Ovary (tissue), 9 donors: ENCODE results near the gene MRPS18B. TPM values are rescaled to one million over a fixed set of nuclear protein-coding genes. Genes with fewer than 3 reads are reported as not detected.

Experiments
- DNase-seq, 5 donors: peaks; one replicate each; pipeline ENCODE4 v3.0.0-alpha.2; 2019 to 2020
- H3K27ac ChIP-seq, 2 donors: fragments of 200-600 bp; one replicate each; pipeline versions ENCODE4 v1.5.1 to v1.8.0; 2019 to 2022
- H3K27me3 ChIP-seq: fragments of 200-600 bp; one replicate; pipeline ENCODE4 v1.8.0; 2022
- H3K36me3 ChIP-seq: fragments of 200-600 bp; sonication (generic); one replicate; pipeline ENCODE4 v1.5.1; 2019
- H3K4me1 ChIP-seq: one replicate; pipeline ENCODE4 v1.8.1; 2013; ENCODE audit warnings: mild to moderate bottlenecking, moderate library complexity; ENCODE audit not compliant: insufficient read depth
- H3K4me3 ChIP-seq: fragments of 200-600 bp; sonication (generic); one replicate; pipeline ENCODE4 v1.5.1; 2017
- H3K9me3 ChIP-seq, 2 donors: fragments of 200-600 bp in 1 of 2; sonication (generic) in 1 of 2; one replicate each; pipeline versions ENCODE4 v1.5.1 to v1.8.1; 2013 to 2019; ENCODE audit warnings: mild to moderate bottlenecking in 1 of 2, moderate library complexity in 1 of 2
- CTCF ChIP-seq, 3 donors: fragments of 450-650 bp in 2 of 3; fragments of 200-600 bp in 1 of 3; IDR thresholded peaks; one replicate each; pipeline versions ENCODE4 v1.5.1 to v1.8.0; 2016 to 2022; ENCODE audit warnings: antibody characterized with exemption in 3 of 3, mild to moderate bottlenecking in 1 of 3
- EP300 ChIP-seq: sonication (generic); formaldehyde crosslinking; IDR thresholded peaks from one replicate; pipeline ENCODE4 v1.6.1; 2017; ENCODE audit warnings: antibody characterized with exemption
- POLR2A ChIP-seq: fragments of 450-650 bp; IDR thresholded peaks from one replicate; pipeline ENCODE4 v1.6.1; 2017; ENCODE audit warnings: antibody characterized with exemption, mild to moderate bottlenecking, moderate library complexity
- WGBS, 3 donors: extraction: QIAGEN DNeasy Blood & Tissue Kit in 1 of 3; methylation state at CpG; one replicate each; pipeline versions ENCODE4 v1.1.5 to v1.1.7; 2013 to 2017; 5-methylcytosine and 5-hydroxymethylcytosine counted together
- intact Hi-C, 4 donors: fragments of 100-400 bp; cut with DNase I; formaldehyde crosslinking; loops; one replicate each; pipeline versions ENCODE4 v1.11.0 to v1.15.1; 2022 to 2023
- polyA plus RNA-seq, 2 donors: library from polyadenylated mRNA; stranded (reverse); fragments of 200-250 nt in 1 of 2; fragments of 350-450 nt in 1 of 2; fragmentation: Illumina TruSeq in 1 of 2; extraction: RNeasy Lipid Tissue Mini Kit (QIAGEN cat#74804) in 1 of 2; gene quantifications; one replicate each; pipeline ENCODE4 v1.2.3, GENCODE V29; 2013 to 2014
- total RNA-seq, 7 donors: library from RNA; depleted of rRNA in 2 of 7; stranded (reverse); fragments of >200 nt in 2 of 7; fragmentation: NEBNext Ultra II Directional in 3 of 7; extraction: Animal tissue kit (Norgen Biotek cat#: 25700) in 3 of 7; gene quantifications; one replicate each; pipeline versions ENCODE4 v1.1.0 to v1.2.4, GENCODE V29; 2016 to 2023
- donor health status: DM: no; HTN: no; CAD: no; lungs with moderate emphysema.
- donor health status: DM: no; HTN: no; CAD: no.
- donor health status: Bipolar disorder and iron deficiency.
- donor health status: DM: yes; HTN: yes; CAD: no.
- donor health status: DM: no; HTN: no; CAD: no.
- donor health status: DM: yes; HTN: yes; CAD: no.

Gene MRPS18B
- total and polyA plus RNA-seq, 9 donors: 40.7 to 69.0 (median 55.0) TPM

- WGBS, 3 donors: 0% methylated on average over 58 to 59 of the region's 59 CpGs
- DNase-seq: peak; percentile 98 to 100 (median 99)
- intact Hi-C loops: no loop called here
- H3K4me1 ChIP-seq: peaks cover 8% of the 10 kb centered on the region
- peak within 1 kb of the TSS; percentile 75 for H3K4me3 ChIP-seq
- no peaks in the 10 kb centered on the region for H3K27me3 ChIP-seq
- H3K36me3 ChIP-seq: no peaks in the 10 kb centered on the region
- no peak for TF ChIP-seq CTCF (IDR thresholded peaks at IDR 0.05)
- TF ChIP-seq POLR2A: peak; percentile 90
- TF ChIP-seq EP300: peak; percentile 61
- no peaks in the 10 kb centered on the region for H3K9me3 ChIP-seq
- H3K27ac ChIP-seq: peak within 1 kb of the TSS; percentile 47 to 56
These were observed 46.4 kb upstream of the MRPS18B start, which contains the start of gene ABCF1 for GRCh38 chr6:30571075-30571761. ABCF1 (plus strand) TSS chr6:30571442; CDS start chr6:30571488, 46 bp downstream.

- H3K4me3 ChIP-seq: peak overlapping the region; percentile 75
- no peaks in the 10 kb centered on the region for H3K9me3 ChIP-seq
- no peak for TF ChIP-seq EP300
- TF ChIP-seq POLR2A: no peak
- TF ChIP-seq CTCF (IDR thresholded peaks at IDR 0.05): no peak
- intact Hi-C loops: no loop called here
- H3K27me3 ChIP-seq: no peaks in the 10 kb centered on the region
- H3K4me1 ChIP-seq: peaks cover 7% of the 10 kb centered on the region
- WGBS, 3 donors: 0 to 1% (median 1%) methylated on average over 8 of the region's 8 CpGs
- DNase-seq: peak in 1 of 5 donors; percentile 40
- peak overlapping the region; percentile 47 to 56 for H3K27ac ChIP-seq
- no peaks in the 10 kb centered on the region for H3K36me3 ChIP-seq
These were observed 45.9 kb upstream of the MRPS18B start for GRCh38 chr6:30571762-30572082.

GRCh38 chr6:30572148-30572547 lies 45.5 kb upstream of the MRPS18B start:
- peak overlapping the region; percentile 47 to 56 for H3K27ac ChIP-seq
- no peaks in the 10 kb centered on the region for H3K36me3 ChIP-seq
- DNase-seq: no peak
- H3K27me3 ChIP-seq: no peaks in the 10 kb centered on the region
- peaks cover 7% of the 10 kb centered on the region for H3K4me1 ChIP-seq
- peak overlapping the region; percentile 75 for H3K4me3 ChIP-seq
- no peaks in the 10 kb centered on the region for H3K9me3 ChIP-seq
- intact Hi-C loops: no loop called here
- TF ChIP-seq POLR2A: no peak
- no peak for TF ChIP-seq CTCF (IDR thresholded peaks at IDR 0.05)
- no peak for TF ChIP-seq EP300

GRCh38 chr6:30573113-30573512 lies 44.5 kb upstream of the MRPS18B start:
- WGBS, 3 donors: 52 to 65% (median 56%) methylated on average over 4 of the region's 4 CpGs
- Histone ChIP-seq H3K27me3 (no peaks in the 10 kb centered on the region), H3K27ac (no peak overlapping the region), H3K9me3 (no peaks in the 10 kb centered on the region), H3K4me1 (peaks cover 7% of the 10 kb centered on the region), H3K4me3 (no peak overlapping the region), H3K36me3 (no peaks in the 10 kb centered on the region)
- intact Hi-C loops: no loop called here
- TF ChIP-seq POLR2A: no peak
- TF ChIP-seq CTCF (IDR thresholded peaks at IDR 0.05): no peak
- TF ChIP-seq EP300: no peak
- DNase-seq: no peak
